ENCODE results near the gene MAEA. TPM values are rescaled to one million over a fixed set of nuclear protein-coding genes. Genes with fewer than 3 reads are reported as not detected.

The MAEA gene
- total RNA-seq: 100 to 1,000 TPM in 2 of 5 donors, 10 to 100 TPM in 3; 62.3 to 114 (median 87.2) TPM
- 44.4 TPM for total RNA-seq (2013)
- 45.7 to 116 (median 64.1) reads per million in 29 experiments for total RNA-seq

DNA sequence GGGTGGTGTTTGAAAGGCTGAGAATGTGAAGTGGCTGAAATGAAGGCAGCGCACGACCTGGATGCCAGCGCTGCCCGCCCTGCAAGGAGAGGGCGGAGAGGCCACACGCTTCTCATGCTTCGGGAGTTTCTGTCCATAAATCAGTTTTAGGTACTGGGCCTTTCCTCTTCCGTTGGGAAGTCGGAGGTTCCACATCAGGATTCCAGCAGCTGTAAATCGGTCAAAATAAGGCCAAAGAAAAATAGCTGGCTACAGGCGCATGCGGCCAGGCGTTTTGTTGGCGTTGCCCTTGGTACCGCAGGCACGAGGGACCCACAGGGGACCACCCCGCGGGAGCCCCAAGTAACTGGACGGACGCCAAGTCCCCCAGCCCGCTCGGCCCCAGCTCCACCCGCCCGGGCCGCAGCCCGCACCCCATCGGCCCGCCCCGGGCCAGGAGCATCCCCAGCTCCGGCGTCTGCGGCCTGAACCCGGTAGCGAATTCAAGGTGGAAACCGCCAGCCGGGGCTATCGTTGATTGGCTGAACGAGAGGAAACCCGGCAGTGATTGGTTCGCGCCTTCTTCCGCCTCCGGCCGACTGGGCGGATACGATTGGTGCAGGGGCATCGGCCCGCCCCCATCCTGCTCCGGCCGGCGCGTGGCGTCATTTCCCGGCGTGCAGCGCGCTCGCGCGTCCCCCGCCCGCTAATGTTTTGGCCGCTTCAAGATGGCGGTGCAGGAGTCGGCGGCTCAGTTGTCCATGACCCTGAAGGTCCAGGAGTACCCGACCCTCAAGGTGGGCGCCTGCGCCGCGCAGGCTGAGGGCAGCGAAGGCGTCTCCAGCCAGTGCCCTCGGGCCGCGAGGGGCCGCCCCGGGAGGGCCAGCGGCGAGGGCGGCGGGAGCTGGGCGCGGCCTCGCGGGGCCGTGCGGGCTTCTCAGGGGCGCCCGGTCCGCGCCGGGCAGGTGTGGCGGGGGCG lies at the start of gene MAEA:
Gene MAEA (plus strand): TSS at position 685 of the 958 bp plus-strand sequence. CDS start 23 bp downstream, at position 708.
- peaks cover 31 to 45% (median 41%) of the 10 kb centered on the region in 3 donors for H3K4me1 Mint-ChIP-seq
- ATAC-seq (replicated peaks in 1 of 4) (peak; percentile 97 to 98 (median 98)), DNase-seq (peak; percentile 90 to 98 (median 96))
- Histone ChIP-seq H3K4me1 (ENCODE audit: control insufficient read depth in 1 of 2, extremely low read depth in 1 of 2, insufficient read depth in 2 of 2, low read length in 2 of 2) (peaks cover 24 to 44% of the 10 kb centered on the region in 2 experiments), H3K4me3 (ENCODE audit: control insufficient read depth in 1 of 2, extremely low read depth in 1 of 2, low read length in 1 of 2) (peak within 1 kb of the TSS; percentile 63 to 89), H3K27me3 (replicated peaks in 1 of 2; ENCODE audit: control insufficient read depth in 2 of 2, extremely low read depth in 1 of 2, insufficient read depth in 2 of 2, low read length in 1 of 2) (no peaks in the 10 kb centered on the region), H3K9me3 (no peaks in the 10 kb centered on the region), H3K27ac (ENCODE audit: low read length) (peak within 1 kb of the TSS; percentile 81), H3K36me3 (ENCODE audit: control insufficient read depth in 2 of 2, extremely low read depth in 1 of 2, insufficient read depth in 1 of 2, low read length in 1 of 2) (peaks cover 3 to 4% of the 10 kb centered on the region in 2 donors)
- POLR2A ChIA-PET: no interaction called here
- H3K9me3 Mint-ChIP-seq: peaks cover 0 to 4% (median 4%) of the 10 kb centered on the region in 3 donors
- no peaks in the 10 kb centered on the region for H3K27me3 Mint-ChIP-seq
- CTCF ChIA-PET: interaction anchor here in 1 of 2 donors (1.1 to 1.4 kb wide), 3 partner anchors 22 to 159 kb away, joined by 3 to 7 read pairs (median 4); no protein-coding TSS in a partner anchor
- H3K27ac Mint-ChIP-seq: peak within 1 kb of the TSS; percentile 85 to 89
- peak within 1 kb of the TSS; percentile 87 to 95 (median 91) for H3K4me3 Mint-ChIP-seq
- H3K36me3 Mint-ChIP-seq: no peaks in the 10 kb centered on the region
- 2% methylated on average over 94 of the region's 95 CpGs for WGBS (ENCODE audit: insufficient coverage)

DNA sequence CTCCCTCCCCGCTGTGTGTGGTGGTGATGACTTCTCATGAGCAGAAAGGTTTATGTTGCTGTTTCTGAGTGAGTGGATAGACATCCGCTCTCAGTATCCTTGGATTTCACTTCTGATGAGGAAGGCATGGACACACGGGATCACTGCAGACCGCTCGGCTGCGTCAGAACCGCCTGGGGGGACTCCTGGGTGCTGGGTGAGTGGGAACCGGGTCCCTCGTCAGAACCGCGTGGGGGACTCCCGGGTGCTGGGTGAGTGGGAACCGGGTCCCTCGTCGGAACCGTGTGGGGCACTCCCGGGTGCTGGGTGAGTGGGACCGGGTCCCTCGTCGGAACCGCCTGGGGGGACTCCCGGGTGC lies 49.8 kb upstream of the MAEA start:
- H3K4me3 ChIP-seq (ENCODE audit: control insufficient read depth in 1 of 2, extremely low read depth in 1 of 2, low read length in 1 of 2): no peak overlapping the region
- CTCF ChIA-PET: no interaction called here
- no peak overlapping the region for H3K4me3 Mint-ChIP-seq

DNA sequence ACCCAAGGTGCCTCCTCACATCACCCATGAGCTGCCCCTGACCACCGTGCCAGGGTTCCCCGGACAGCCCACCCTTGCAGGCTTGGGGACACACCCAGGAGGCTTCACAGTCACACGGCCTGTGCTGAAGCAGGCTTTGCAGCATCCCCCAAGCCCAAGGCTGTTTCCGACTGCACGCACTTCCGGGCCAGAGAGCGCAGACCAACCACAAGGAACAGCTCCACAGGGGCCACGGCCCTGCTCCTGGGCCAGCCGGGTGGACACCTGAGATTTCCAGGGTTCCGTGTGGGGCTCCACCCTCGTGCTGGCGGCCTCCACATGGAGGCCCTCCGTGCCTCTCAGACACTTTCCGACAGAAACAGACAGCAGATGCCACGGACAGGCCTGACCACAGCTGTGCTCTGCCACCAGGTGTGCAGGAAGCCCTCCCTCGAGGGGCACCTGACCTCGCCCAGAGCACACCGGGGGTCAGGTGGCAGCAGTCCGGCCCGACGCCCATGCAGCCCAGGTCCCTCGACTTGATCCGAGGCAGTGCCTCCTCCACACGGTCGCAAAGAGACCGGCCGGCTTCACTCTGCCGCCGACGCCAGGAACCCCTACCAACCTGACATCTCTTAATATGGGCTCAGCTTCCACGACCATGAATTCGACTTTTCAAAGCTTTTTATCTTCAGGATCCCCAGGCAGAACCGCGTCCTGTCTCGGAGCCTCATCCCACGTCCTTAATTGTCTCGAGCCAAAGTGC lies 48.8 kb upstream of the MAEA start:
- CTCF ChIA-PET: no interaction called here
- no peak overlapping the region for H3K27ac Mint-ChIP-seq
- ATAC-seq (replicated peaks in 1 of 4) (no peak), DNase-seq (no peak)
- Histone ChIP-seq H3K27ac (ENCODE audit: low read length) (no peak overlapping the region), H3K9me3 (no peaks in the 10 kb centered on the region), H3K4me1 (ENCODE audit: control insufficient read depth in 1 of 2, extremely low read depth in 1 of 2, insufficient read depth in 2 of 2, low read length in 2 of 2) (peaks cover 1 to 46% of the 10 kb centered on the region in 2 experiments), H3K4me3 (ENCODE audit: control insufficient read depth in 1 of 2, extremely low read depth in 1 of 2, low read length in 1 of 2) (no peak overlapping the region), H3K36me3 (ENCODE audit: control insufficient read depth in 2 of 2, extremely low read depth in 1 of 2, insufficient read depth in 1 of 2, low read length in 1 of 2) (peaks cover 17 to 52% of the 10 kb centered on the region in 2 donors), H3K27me3 (replicated peaks in 1 of 2; ENCODE audit: control insufficient read depth in 2 of 2, extremely low read depth in 1 of 2, insufficient read depth in 2 of 2, low read length in 1 of 2) (no peaks in the 10 kb centered on the region)
- no peaks in the 10 kb centered on the region for H3K27me3 Mint-ChIP-seq
- WGBS (ENCODE audit: insufficient coverage): 93% methylated on average over 37 of the region's 37 CpGs
- H3K36me3 Mint-ChIP-seq: peaks cover 3% of the 10 kb centered on the region
- no peak overlapping the region for H3K4me3 Mint-ChIP-seq
- peaks cover 40 to 51% (median 42%) of the 10 kb centered on the region in 3 donors for H3K4me1 Mint-ChIP-seq
- POLR2A ChIA-PET: no interaction called here
- H3K9me3 Mint-ChIP-seq: no peaks in the 10 kb centered on the region

More for the DNA sequence above, 49.8 kb upstream of the MAEA start:
- WGBS (ENCODE audit: insufficient coverage): 100% methylated on average over 5 of the region's 22 CpGs
- H3K9me3 ChIP-seq: no peaks in the 10 kb centered on the region
- Mint-ChIP-seq H3K9me3 (no peaks in the 10 kb centered on the region), H3K27ac (no peak overlapping the region), H3K27me3 (no peaks in the 10 kb centered on the region), H3K4me1 (peaks cover 33 to 43% (median 33%) of the 10 kb centered on the region in 3 donors), H3K36me3 (peaks cover 9% of the 10 kb centered on the region)
- peaks cover 22 to 62% of the 10 kb centered on the region in 2 donors for H3K36me3 ChIP-seq (ENCODE audit: control insufficient read depth in 2 of 2, extremely low read depth in 1 of 2, insufficient read depth in 1 of 2, low read length in 1 of 2)
- ATAC-seq (replicated peaks in 1 of 4) (no peak), DNase-seq (no peak)
- no peak overlapping the region for H3K27ac ChIP-seq (ENCODE audit: low read length)
- peaks cover 0 to 36% of the 10 kb centered on the region in 2 experiments for H3K4me1 ChIP-seq (ENCODE audit: control insufficient read depth in 1 of 2, extremely low read depth in 1 of 2, insufficient read depth in 2 of 2, low read length in 2 of 2)
- POLR2A ChIA-PET: no interaction called here
- no peaks in the 10 kb centered on the region for H3K27me3 ChIP-seq (replicated peaks in 1 of 2; ENCODE audit: control insufficient read depth in 2 of 2, extremely low read depth in 1 of 2, insufficient read depth in 2 of 2, low read length in 1 of 2)

- Mint-ChIP-seq H3K36me3 (peaks cover 3% of the 10 kb centered on the region), H3K9me3 (no peaks in the 10 kb centered on the region), H3K4me1 (peaks cover 46 to 57% (median 48%) of the 10 kb centered on the region in 3 donors), H3K4me3 (no peak overlapping the region), H3K27ac (no peak overlapping the region), H3K27me3 (no peaks in the 10 kb centered on the region)
- Histone ChIP-seq H3K9me3 (no peaks in the 10 kb centered on the region), H3K27me3 (replicated peaks in 1 of 2; ENCODE audit: control insufficient read depth in 2 of 2, extremely low read depth in 1 of 2, insufficient read depth in 2 of 2, low read length in 1 of 2) (no peaks in the 10 kb centered on the region), H3K4me1 (ENCODE audit: control insufficient read depth in 1 of 2, extremely low read depth in 1 of 2, insufficient read depth in 2 of 2, low read length in 2 of 2) (peaks cover 6 to 52% of the 10 kb centered on the region in 2 experiments), H3K27ac (ENCODE audit: low read length) (no peak overlapping the region), H3K4me3 (ENCODE audit: control insufficient read depth in 1 of 2, extremely low read depth in 1 of 2, low read length in 1 of 2) (no peak overlapping the region), H3K36me3 (ENCODE audit: control insufficient read depth in 2 of 2, extremely low read depth in 1 of 2, insufficient read depth in 1 of 2, low read length in 1 of 2) (peaks cover 11 to 47% of the 10 kb centered on the region in 2 donors)
- DNase-seq (no peak), ATAC-seq (replicated peaks in 1 of 4) (no peak)
- POLR2A ChIA-PET: no interaction called here
- 95% methylated on average over 21 of the region's 21 CpGs for WGBS (ENCODE audit: insufficient coverage)
- CTCF ChIA-PET: no interaction called here
Observed at GRCh38 chr4:1241466-1241935, 48.2 kb upstream of the MAEA start.

- peaks cover 3% of the 10 kb centered on the region for H3K36me3 Mint-ChIP-seq
- no peak overlapping the region for H3K27ac Mint-ChIP-seq
- Histone ChIP-seq H3K36me3 (ENCODE audit: control insufficient read depth in 2 of 2, extremely low read depth in 1 of 2, insufficient read depth in 1 of 2, low read length in 1 of 2) (peaks cover 11 to 46% of the 10 kb centered on the region in 2 donors), H3K27me3 (replicated peaks in 1 of 2; ENCODE audit: control insufficient read depth in 2 of 2, extremely low read depth in 1 of 2, insufficient read depth in 2 of 2, low read length in 1 of 2) (no peaks in the 10 kb centered on the region), H3K4me1 (ENCODE audit: control insufficient read depth in 1 of 2, extremely low read depth in 1 of 2, insufficient read depth in 2 of 2, low read length in 2 of 2) (peaks cover 11 to 57% of the 10 kb centered on the region in 2 experiments), H3K9me3 (no peaks in the 10 kb centered on the region), H3K27ac (ENCODE audit: low read length) (no peak overlapping the region), H3K4me3 (ENCODE audit: control insufficient read depth in 1 of 2, extremely low read depth in 1 of 2, low read length in 1 of 2) (no peak overlapping the region)
- POLR2A ChIA-PET: no interaction called here
- no peaks in the 10 kb centered on the region for H3K9me3 Mint-ChIP-seq
- CTCF ChIA-PET: no interaction called here
- no peaks in the 10 kb centered on the region for H3K27me3 Mint-ChIP-seq
- no peak for DNase-seq
- peaks cover 51 to 62% (median 54%) of the 10 kb centered on the region in 3 donors for H3K4me1 Mint-ChIP-seq
- ATAC-seq (replicated peaks in 1 of 4): no peak
- 92% methylated on average over 24 of the region's 24 CpGs for WGBS (ENCODE audit: insufficient coverage)
- H3K4me3 Mint-ChIP-seq: no peak overlapping the region
Observed at GRCh38 chr4:1241936-1242505, 47.7 kb upstream of the MAEA start.

Measured in T-cell (primary cell).